HG03175 (cell line): ENCODE results near the gene DPPA4.

Experiments used
- ATAC-seq: cut with Tn5 transposase; IDR thresholded peaks from one replicate; pipeline ENCODE4 v1.9.1; 2021; ENCODE audit warnings: mild to moderate bottlenecking, moderate library complexity; ENCODE audit not compliant: unreplicated experiment

Gene DPPA4

GRCh38 chr3:109339197-109339596 lies 1.9 kb upstream of the DPPA4 start:
- ATAC-seq: no peak

- no peak for ATAC-seq
Observed at GRCh38 chr3:109338322-109338721, 976 bp upstream of the DPPA4 start.

GRCh38 chr3:109336291-109336861 lies 970 bp downstream of the DPPA4 start:
- no peak for ATAC-seq

GRCh38 chr3:109334572-109334971 lies 2.8 kb downstream of the DPPA4 start:
- ATAC-seq: no peak

GRCh38 chr3:109331692-109332091 lies 5.7 kb downstream of the DPPA4 start:
- ATAC-seq: no peak

- ATAC-seq: no peak
Observed at GRCh38 chr3:109330405-109330804, 6.9 kb downstream of the DPPA4 start.

GRCh38 chr3:109328202-109328601 lies 9.1 kb downstream of the DPPA4 start:
- no peak for ATAC-seq

- no peak for ATAC-seq
Observed at GRCh38 chr3:109325657-109326056, 11.7 kb downstream of the DPPA4 start.

GRCh38 chr3:109325109-109325508 lies 12.2 kb downstream of the DPPA4 start:
- no peak for ATAC-seq

GRCh38 chr3:109316162-109316730 lies 21.1 kb downstream of the DPPA4 start, which contains the start of gene DPPA2:
TSS of gene DPPA2 (minus strand) at chr3:109316517. CDS start at chr3:109314542, 1,975 bp downstream.
- no peak for ATAC-seq

- no peak for ATAC-seq
Observed at GRCh38 chr3:109313061-109313460, 24.3 kb downstream of the DPPA4 start.

GRCh38 chr3:109297496-109297895 lies 39.9 kb downstream of the DPPA4 start:
- ATAC-seq: no peak

- ATAC-seq: no peak
Observed at GRCh38 chr3:109284071-109284470, 53.3 kb downstream of the DPPA4 start.

- ATAC-seq: no peak
Observed at GRCh38 chr3:109278546-109278945, 58.8 kb downstream of the DPPA4 start.

GRCh38 chr3:109278141-109278540 lies 59.2 kb downstream of the DPPA4 start:
- no peak for ATAC-seq
